ENCODE results near the gene PPP1R13B.

The PPP1R13B gene

GRCh38 chr14:103762541-103762940, 84.8 kb downstream of the PPP1R13B start:
- TF ChIP-seq CTCF (IDR thresholded peaks at IDR 0.05; ENCODE audit: low read depth, low read length) = no peak

GRCh38 chr14:103762036-103762435, 85.3 kb downstream of the PPP1R13B start:
- DNase-seq (ENCODE audit: extremely low read depth, low read depth) = no peak
- TF ChIP-seq CTCF (IDR thresholded peaks at IDR 0.05; ENCODE audit: low read depth, low read length) = no peak

More at GRCh38 chr14:103762541-103762940, 84.8 kb downstream of the PPP1R13B start:
- DNase-seq (ENCODE audit: extremely low read depth, low read depth) = no peak

GRCh38 chr14:103758059-103758776, 89.2 kb downstream of the PPP1R13B start:
- TF ChIP-seq CTCF (IDR thresholded peaks at IDR 0.05; ENCODE audit: low read depth, low read length) = no peak

GRCh38 chr14:103755060-103755459, 92.3 kb downstream of the PPP1R13B start:
- TF ChIP-seq CTCF (IDR thresholded peaks at IDR 0.05; ENCODE audit: low read depth, low read length) = no peak
- no peak for DNase-seq (ENCODE audit: extremely low read depth, low read depth)

More at GRCh38 chr14:103758059-103758776, 89.2 kb downstream of the PPP1R13B start:
- no peak for DNase-seq (ENCODE audit: extremely low read depth, low read depth)

- no peak for TF ChIP-seq CTCF (IDR thresholded peaks at IDR 0.05; ENCODE audit: low read depth, low read length)
- DNase-seq (ENCODE audit: extremely low read depth, low read depth) = no peak
Observed at GRCh38 chr14:103753774-103754173, 93.6 kb downstream of the PPP1R13B start.

- no peak for DNase-seq (ENCODE audit: extremely low read depth, low read depth)
- no peak for TF ChIP-seq CTCF (IDR thresholded peaks at IDR 0.05; ENCODE audit: low read depth, low read length)
Observed at GRCh38 chr14:103749860-103750259, 97.5 kb downstream of the PPP1R13B start.

GRCh38 chr14:103749452-103749851, 97.9 kb downstream of the PPP1R13B start:
- no peak for DNase-seq (ENCODE audit: extremely low read depth, low read depth)

More at GRCh38 chr14:103749452-103749851, 97.9 kb downstream of the PPP1R13B start:
- no peak for TF ChIP-seq CTCF (IDR thresholded peaks at IDR 0.05; ENCODE audit: low read depth, low read length)
